LNCAP (cell line): ENCODE measurements around the gene NOP53.

Experiments used
- CTCF ChIP-seq: fragments of 450-650 bp; IDR thresholded peaks from 2 replicates; pipeline ENCODE4 v1.5.1; 2017; ENCODE audit warnings: mild to moderate bottlenecking

The NOP53 gene

GRCh38 chr19:47745010-47745901 is at the start of gene NOP53:
Gene NOP53, plus strand, starts transcription at chr19:47745546. Its CDS starts 14 bp downstream, at chr19:47745560.
- no peak for TF ChIP-seq CTCF

- no peak for TF ChIP-seq CTCF
These were observed 48.7 kb upstream of the NOP53 start for GRCh38 chr19:47696635-47697034.

GRCh38 chr19:47697863-47698609 is 47.3 kb upstream of the NOP53 start:
- peak; percentile 73 for TF ChIP-seq CTCF

- no peak for TF ChIP-seq CTCF
These were observed 46.6 kb upstream of the NOP53 start for GRCh38 chr19:47698631-47699359.

- TF ChIP-seq CTCF, result peak; percentile 54
These were observed 45.9 kb upstream of the NOP53 start for GRCh38 chr19:47699360-47699917.

- no peak for TF ChIP-seq CTCF
These were observed 44.2 kb upstream of the NOP53 start for GRCh38 chr19:47700934-47701716.
